ENCODE measurements around the gene TRPM2.

Gene TRPM2

DNA sequence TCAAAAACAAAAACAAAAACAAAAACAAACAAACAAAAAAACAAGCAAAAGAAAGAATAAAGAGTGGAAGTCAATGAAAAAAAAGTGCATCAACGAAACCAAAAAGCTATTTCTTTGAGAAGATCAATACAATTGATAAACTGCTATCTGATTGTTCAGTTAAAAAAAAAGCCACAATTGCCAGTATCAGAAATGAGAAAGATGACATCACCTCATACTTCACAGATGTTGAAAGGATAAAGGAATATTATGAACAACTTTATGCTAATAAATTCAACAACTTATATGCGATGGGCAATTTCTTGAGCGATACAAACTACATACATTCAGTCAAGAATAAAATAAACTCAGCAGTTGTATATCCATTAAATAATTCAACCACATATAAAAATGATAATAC lies 99.7 kb downstream of the TRPM2 start:
- 95% methylated on average over 2 of the region's 3 CpGs for whole genome bisulfite sequencing
- H3K27ac ChIP-seq (ENCODE audit: low read depth, low read length) = no peak overlapping the region
- peaks cover 2% of the 10 kb centered on the region; the same call in 1 of the 2 replicates for H3K9me3 ChIP-seq (ENCODE audit: insufficient read depth, low read depth, low read length)
- no peak overlapping the region for H3K4me3 ChIP-seq (ENCODE audit: low read length)
- no peaks in the 10 kb centered on the region for H3K4me1 ChIP-seq (ENCODE audit: insufficient read depth, low read length)
- peaks cover 12% of the 10 kb centered on the region for H3K27me3 ChIP-seq (ENCODE audit: insufficient read depth, low read length)
- H3K36me3 ChIP-seq (ENCODE audit: insufficient read depth, low read length) = no peaks in the 10 kb centered on the region
- no peak overlapping the region for H3K9ac ChIP-seq (ENCODE audit: low read depth, low read length)

DNA sequence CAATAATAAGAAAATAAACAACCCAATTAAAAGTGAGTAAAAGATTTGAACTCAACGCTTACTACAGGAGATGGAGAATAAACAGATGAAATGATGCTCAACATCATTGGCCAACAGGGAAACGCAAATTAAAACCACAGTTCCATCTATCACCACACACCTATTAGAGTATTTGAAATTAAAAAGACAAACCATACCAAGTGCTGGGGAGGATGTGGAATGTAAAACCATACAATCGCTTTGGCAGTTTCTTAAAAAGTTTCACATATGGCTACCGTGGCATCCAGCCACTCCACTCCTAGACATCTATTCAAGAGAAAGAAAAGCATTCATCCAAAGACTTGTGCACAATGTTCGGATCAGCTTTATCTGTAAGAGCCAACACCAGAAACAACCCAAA lies 100.6 kb downstream of the TRPM2 start:
- Histone ChIP-seq H3K4me3 (ENCODE audit: low read length) (no peak overlapping the region), H3K27ac (ENCODE audit: low read depth, low read length) (no peak overlapping the region), H3K27me3 (ENCODE audit: insufficient read depth, low read length) (peaks cover 12% of the 10 kb centered on the region), H3K9ac (ENCODE audit: low read depth, low read length) (no peak overlapping the region), H3K9me3 (ENCODE audit: insufficient read depth, low read depth, low read length) (peaks cover 2% of the 10 kb centered on the region; the same call in 1 of the 2 replicates), H3K36me3 (ENCODE audit: insufficient read depth, low read length) (no peaks in the 10 kb centered on the region), H3K4me1 (ENCODE audit: insufficient read depth, low read length) (no peaks in the 10 kb centered on the region)
- 95% methylated on average over 4 of the region's 5 CpGs for WGBS

GRCh38 chr21:44454747-44455523 lies 101.5 kb downstream of the TRPM2 start, which contains the start of gene LRRC3:
Gene LRRC3, plus strand, starts transcription at chr21:44455510. Its CDS starts 1,135 bp downstream, at chr21:44456645.
- WGBS = 3% methylated on average over 28 of the region's 45 CpGs
- H3K27me3 ChIP-seq (ENCODE audit: insufficient read depth, low read length) = peaks cover 12% of the 10 kb centered on the region
- H3K27ac ChIP-seq (ENCODE audit: low read depth, low read length) = no peak within 1 kb of the TSS
- peaks cover 2% of the 10 kb centered on the region; the same call in 1 of the 2 replicates for H3K9me3 ChIP-seq (ENCODE audit: insufficient read depth, low read depth, low read length)
- no peaks in the 10 kb centered on the region for H3K4me1 ChIP-seq (ENCODE audit: insufficient read depth, low read length)
- no peaks in the 10 kb centered on the region for H3K36me3 ChIP-seq (ENCODE audit: insufficient read depth, low read length)
- H3K9ac ChIP-seq (ENCODE audit: low read depth, low read length) = 0 out of 2 replicates have a peak within 1 kb of the TSS, but pooled peaks have one; percentile 26
- H3K4me3 ChIP-seq (ENCODE audit: low read length) = peak within 1 kb of the TSS; percentile 67

GRCh38 chr21:44455524-44456213 lies 102.2 kb downstream of the TRPM2 start:
- Histone ChIP-seq H3K36me3 (ENCODE audit: insufficient read depth, low read length) (no peaks in the 10 kb centered on the region), H3K9me3 (ENCODE audit: insufficient read depth, low read depth, low read length) (peaks cover 2% of the 10 kb centered on the region; the same call in 1 of the 2 replicates), H3K27me3 (ENCODE audit: insufficient read depth, low read length) (peaks cover 12% of the 10 kb centered on the region), H3K9ac (ENCODE audit: low read depth, low read length) (0 out of 2 replicates have a peak overlapping the region, but pooled peaks have one; percentile 26), H3K4me1 (ENCODE audit: insufficient read depth, low read length) (no peaks in the 10 kb centered on the region), H3K27ac (ENCODE audit: low read depth, low read length) (no peak overlapping the region), H3K4me3 (ENCODE audit: low read length) (peak overlapping the region; percentile 67)
- WGBS = 3% methylated on average over 72 of the region's 72 CpGs

DNA sequence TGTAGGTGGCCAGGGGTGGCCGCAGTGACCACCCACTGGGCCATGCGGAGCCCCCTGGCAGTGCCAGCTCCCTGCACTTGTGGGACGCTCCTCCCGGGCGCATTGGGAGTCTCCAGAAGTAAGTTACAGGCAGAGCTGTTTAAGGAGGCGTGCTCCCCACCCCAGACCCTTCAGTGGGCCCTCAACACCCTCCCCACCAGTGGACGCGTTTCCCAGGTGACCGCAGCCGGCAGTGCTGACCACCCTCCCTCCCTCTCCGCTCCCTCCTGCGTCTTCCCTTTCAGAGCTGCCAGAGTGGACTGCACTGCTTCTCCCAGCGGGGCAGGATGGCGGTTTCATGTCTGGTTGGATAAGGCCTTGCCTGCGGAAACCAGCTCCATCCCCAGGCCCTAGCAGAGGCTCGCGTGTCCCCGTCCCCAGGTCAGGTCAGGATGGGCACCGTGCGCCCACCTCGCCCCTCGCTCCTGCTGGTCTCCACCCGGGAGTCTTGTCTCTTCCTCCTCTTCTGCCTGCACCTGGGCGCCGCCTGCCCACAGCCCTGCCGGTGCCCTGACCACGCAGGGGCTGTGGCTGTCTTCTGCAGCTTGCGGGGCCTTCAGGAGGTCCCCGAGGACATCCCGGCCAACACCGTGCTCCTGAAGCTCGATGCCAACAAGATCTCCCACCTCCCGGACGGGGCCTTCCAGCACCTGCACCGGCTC lies 102.9 kb downstream of the TRPM2 start:
- 86% methylated on average over 35 of the region's 35 CpGs for WGBS
- Histone ChIP-seq H3K36me3 (ENCODE audit: insufficient read depth, low read length) (no peaks in the 10 kb centered on the region), H3K4me3 (ENCODE audit: low read length) (peak overlapping the region; percentile 67), H3K27me3 (ENCODE audit: insufficient read depth, low read length) (peaks cover 12% of the 10 kb centered on the region), H3K27ac (ENCODE audit: low read depth, low read length) (no peak overlapping the region), H3K9me3 (ENCODE audit: insufficient read depth, low read depth, low read length) (peaks cover 2% of the 10 kb centered on the region; the same call in 1 of the 2 replicates), H3K4me1 (ENCODE audit: insufficient read depth, low read length) (no peaks in the 10 kb centered on the region), H3K9ac (ENCODE audit: low read depth, low read length) (no peak overlapping the region)

- H3K4me1 ChIP-seq (ENCODE audit: insufficient read depth, low read length) = no peaks in the 10 kb centered on the region
- no peak overlapping the region for H3K4me3 ChIP-seq (ENCODE audit: low read length)
- H3K9me3 ChIP-seq (ENCODE audit: insufficient read depth, low read depth, low read length) = peaks cover 2% of the 10 kb centered on the region; the same call in 1 of the 2 replicates
- H3K36me3 ChIP-seq (ENCODE audit: insufficient read depth, low read length) = no peaks in the 10 kb centered on the region
- no peak overlapping the region for H3K9ac ChIP-seq (ENCODE audit: low read depth, low read length)
- no peak overlapping the region for H3K27ac ChIP-seq (ENCODE audit: low read depth, low read length)
- WGBS = 95% methylated on average over 44 of the region's 44 CpGs
- peaks cover 12% of the 10 kb centered on the region for H3K27me3 ChIP-seq (ENCODE audit: insufficient read depth, low read length)
Observed at GRCh38 chr21:44456915-44457736, 103.7 kb downstream of the TRPM2 start.

DNA sequence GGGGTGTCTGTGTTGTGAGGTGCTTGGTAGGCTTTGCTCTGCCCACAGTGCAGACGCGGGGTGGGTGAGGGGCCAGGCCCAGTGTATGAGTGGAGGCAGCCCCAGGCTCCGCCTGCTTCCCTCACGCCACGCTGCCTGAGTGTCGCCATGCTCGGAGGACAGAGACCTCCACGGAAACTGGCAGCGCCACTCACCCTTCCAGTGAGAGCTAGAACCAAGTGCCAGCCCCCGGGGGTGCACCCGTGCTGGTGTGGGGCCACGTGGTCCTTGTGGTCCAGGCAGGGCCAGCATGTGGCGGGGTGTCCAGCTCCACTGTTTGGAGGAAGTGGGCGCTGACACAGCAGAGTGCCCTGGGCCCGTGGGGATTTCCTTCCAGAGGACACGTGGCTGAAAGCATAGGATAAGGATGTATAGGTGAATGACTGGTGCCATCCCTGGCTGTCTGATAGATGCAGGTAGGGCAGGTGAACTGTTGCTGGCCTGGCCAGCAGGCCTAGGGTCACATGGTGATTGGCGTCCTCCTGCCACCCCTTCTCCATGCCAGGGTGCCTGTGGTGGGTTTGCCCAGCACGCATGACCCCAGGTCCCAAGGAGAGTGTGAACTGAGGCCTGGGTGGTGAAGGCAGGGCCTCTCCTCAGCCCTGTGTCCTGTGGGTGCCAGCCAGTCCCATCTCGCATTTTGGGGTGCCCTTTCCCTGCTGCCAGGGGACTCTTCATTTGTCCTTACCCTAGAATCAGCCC lies 105.7 kb downstream of the TRPM2 start:
- H3K27me3 ChIP-seq (ENCODE audit: insufficient read depth, low read length) = peaks cover 9% of the 10 kb centered on the region
- H3K9ac ChIP-seq (ENCODE audit: low read depth, low read length) = no peak overlapping the region
- H3K27ac ChIP-seq (ENCODE audit: low read depth, low read length) = no peak overlapping the region
- no peak overlapping the region for H3K4me3 ChIP-seq (ENCODE audit: low read length)
- no peaks in the 10 kb centered on the region for H3K9me3 ChIP-seq (ENCODE audit: insufficient read depth, low read depth, low read length)
- WGBS = 95% methylated on average over 19 of the region's 19 CpGs
- H3K36me3 ChIP-seq (ENCODE audit: insufficient read depth, low read length) = no peaks in the 10 kb centered on the region
- H3K4me1 ChIP-seq (ENCODE audit: insufficient read depth, low read length) = no peaks in the 10 kb centered on the region

- no peaks in the 10 kb centered on the region for H3K36me3 ChIP-seq (ENCODE audit: insufficient read depth, low read length)
- peaks cover 9% of the 10 kb centered on the region for H3K27me3 ChIP-seq (ENCODE audit: insufficient read depth, low read length)
- no peak overlapping the region for H3K4me3 ChIP-seq (ENCODE audit: low read length)
- WGBS = 91% methylated on average over 14 of the region's 14 CpGs
- H3K27ac ChIP-seq (ENCODE audit: low read depth, low read length) = no peak overlapping the region
- H3K9me3 ChIP-seq (ENCODE audit: insufficient read depth, low read depth, low read length) = no peaks in the 10 kb centered on the region
- no peaks in the 10 kb centered on the region for H3K4me1 ChIP-seq (ENCODE audit: insufficient read depth, low read length)
- H3K9ac ChIP-seq (ENCODE audit: low read depth, low read length) = no peak overlapping the region
Observed at GRCh38 chr21:44459712-44460440, 106.5 kb downstream of the TRPM2 start.

- Histone ChIP-seq H3K27me3 (ENCODE audit: insufficient read depth, low read length) (peaks cover 9% of the 10 kb centered on the region), H3K4me3 (ENCODE audit: low read length) (no peak overlapping the region), H3K36me3 (ENCODE audit: insufficient read depth, low read length) (no peaks in the 10 kb centered on the region), H3K9ac (ENCODE audit: low read depth, low read length) (no peak overlapping the region), H3K27ac (ENCODE audit: low read depth, low read length) (no peak overlapping the region), H3K4me1 (ENCODE audit: insufficient read depth, low read length) (no peaks in the 10 kb centered on the region), H3K9me3 (ENCODE audit: insufficient read depth, low read depth, low read length) (no peaks in the 10 kb centered on the region)
- 93% methylated on average over 8 of the region's 8 CpGs for WGBS
Observed at GRCh38 chr21:44460441-44460755, 107.0 kb downstream of the TRPM2 start.
